Measurements from ENCODE around the gene DDX18. TPM values are rescaled to one million over a fixed set of nuclear protein-coding genes. Genes with fewer than 3 reads are reported as not detected.

DDX18 gene
- total RNA-seq, 1 experiment from 2014 or later, result 107 TPM

DNA sequence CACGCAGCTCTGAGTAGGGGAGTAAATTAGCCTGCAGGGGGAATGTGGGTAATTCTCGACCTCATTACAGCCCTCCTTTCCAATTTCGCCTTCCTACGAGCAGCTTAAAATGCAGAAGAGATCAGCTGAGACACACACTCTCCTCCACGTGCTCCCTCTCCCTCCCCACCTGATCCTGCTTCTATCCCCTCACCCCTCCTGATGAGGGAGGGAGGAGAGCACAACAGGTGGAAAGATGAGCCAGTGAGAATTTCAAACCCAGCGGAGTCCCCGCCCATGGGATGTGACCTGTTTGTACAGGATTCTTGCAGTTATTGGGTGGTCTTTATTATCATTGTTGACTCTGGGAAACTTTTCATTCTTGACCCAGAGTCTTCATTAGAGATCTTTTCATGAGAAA is 35.5 kb downstream of the DDX18 start (continued):
- TF ChIP-seq, protein P1, sequence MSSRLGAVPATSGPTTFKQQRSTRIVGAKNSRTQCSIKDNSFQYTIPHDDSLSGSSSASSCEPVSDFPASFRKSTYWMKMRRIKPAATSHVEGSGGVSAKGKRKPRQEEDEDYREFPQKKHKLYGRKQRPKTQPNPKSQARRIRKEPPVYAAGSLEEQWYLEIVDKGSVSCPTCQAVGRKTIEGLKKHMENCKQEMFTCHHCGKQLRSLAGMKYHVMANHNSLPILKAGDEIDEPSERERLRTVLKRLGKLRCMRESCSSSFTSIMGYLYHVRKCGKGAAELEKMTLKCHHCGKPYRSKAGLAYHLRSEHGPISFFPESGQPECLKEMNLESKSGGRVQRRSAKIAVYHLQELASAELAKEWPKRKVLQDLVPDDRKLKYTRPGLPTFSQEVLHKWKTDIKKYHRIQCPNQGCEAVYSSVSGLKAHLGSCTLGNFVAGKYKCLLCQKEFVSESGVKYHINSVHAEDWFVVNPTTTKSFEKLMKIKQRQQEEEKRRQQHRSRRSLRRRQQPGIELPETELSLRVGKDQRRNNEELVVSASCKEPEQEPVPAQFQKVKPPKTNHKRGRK (CRISPR knock-in tag; IDR thresholded peaks at IDR 0.05; ENCODE audit: borderline replicate concordance), result no peak
- TF ChIP-seq JAZF1 (CRISPR knock-in tag; IDR thresholded peaks at IDR 0.05) (no peak), CBFB (CRISPR knock-in tag; IDR thresholded peaks at IDR 0.05; ENCODE audit: low read depth) (no peak), NR1H2 (CRISPR knock-in tag; IDR thresholded peaks at IDR 0.05) (no peak), ATF1 (CRISPR knock-in tag; IDR thresholded peaks at IDR 0.05) (no peak), SMAD4 (CRISPR knock-in tag; IDR thresholded peaks at IDR 0.05) (no peak), ELF4 (CRISPR knock-in tag; IDR thresholded peaks at IDR 0.05; ENCODE audit: low read depth) (no peak), ZNF263 (CRISPR knock-in tag; IDR thresholded peaks at IDR 0.05; ENCODE audit: low read depth) (peak; percentile 62; the same call in 1 of the 2 replicates), SP1 (CRISPR knock-in tag; conservative IDR thresholded peaks at IDR 0.05) (no peak), TEAD4 (CRISPR knock-in tag; IDR thresholded peaks at IDR 0.05) (no peak), TP53 (CRISPR knock-in tag; IDR thresholded peaks at IDR 0.05) (no peak), ESRRA (CRISPR knock-in tag; IDR thresholded peaks at IDR 0.05; ENCODE audit: borderline replicate concordance) (no peak), ZBTB21 (CRISPR knock-in tag; IDR thresholded peaks at IDR 0.05; ENCODE audit: borderline replicate concordance) (no peak), ETV6 (CRISPR knock-in tag; IDR thresholded peaks at IDR 0.05) (peak; percentile 60; the same call in 1 of the 2 replicates), NR3C1 (CRISPR knock-in tag; conservative IDR thresholded peaks at IDR 0.05; ENCODE audit: low read depth) (no peak)
- TF ChIP-seq, protein P2, sequence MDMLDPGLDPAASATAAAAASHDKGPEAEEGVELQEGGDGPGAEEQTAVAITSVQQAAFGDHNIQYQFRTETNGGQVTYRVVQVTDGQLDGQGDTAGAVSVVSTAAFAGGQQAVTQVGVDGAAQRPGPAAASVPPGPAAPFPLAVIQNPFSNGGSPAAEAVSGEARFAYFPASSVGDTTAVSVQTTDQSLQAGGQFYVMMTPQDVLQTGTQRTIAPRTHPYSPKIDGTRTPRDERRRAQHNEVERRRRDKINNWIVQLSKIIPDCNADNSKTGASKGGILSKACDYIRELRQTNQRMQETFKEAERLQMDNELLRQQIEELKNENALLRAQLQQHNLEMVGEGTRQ (CRISPR knock-in tag; IDR thresholded peaks at IDR 0.05), result peak; percentile 69
- TF ChIP-seq, protein P3, sequence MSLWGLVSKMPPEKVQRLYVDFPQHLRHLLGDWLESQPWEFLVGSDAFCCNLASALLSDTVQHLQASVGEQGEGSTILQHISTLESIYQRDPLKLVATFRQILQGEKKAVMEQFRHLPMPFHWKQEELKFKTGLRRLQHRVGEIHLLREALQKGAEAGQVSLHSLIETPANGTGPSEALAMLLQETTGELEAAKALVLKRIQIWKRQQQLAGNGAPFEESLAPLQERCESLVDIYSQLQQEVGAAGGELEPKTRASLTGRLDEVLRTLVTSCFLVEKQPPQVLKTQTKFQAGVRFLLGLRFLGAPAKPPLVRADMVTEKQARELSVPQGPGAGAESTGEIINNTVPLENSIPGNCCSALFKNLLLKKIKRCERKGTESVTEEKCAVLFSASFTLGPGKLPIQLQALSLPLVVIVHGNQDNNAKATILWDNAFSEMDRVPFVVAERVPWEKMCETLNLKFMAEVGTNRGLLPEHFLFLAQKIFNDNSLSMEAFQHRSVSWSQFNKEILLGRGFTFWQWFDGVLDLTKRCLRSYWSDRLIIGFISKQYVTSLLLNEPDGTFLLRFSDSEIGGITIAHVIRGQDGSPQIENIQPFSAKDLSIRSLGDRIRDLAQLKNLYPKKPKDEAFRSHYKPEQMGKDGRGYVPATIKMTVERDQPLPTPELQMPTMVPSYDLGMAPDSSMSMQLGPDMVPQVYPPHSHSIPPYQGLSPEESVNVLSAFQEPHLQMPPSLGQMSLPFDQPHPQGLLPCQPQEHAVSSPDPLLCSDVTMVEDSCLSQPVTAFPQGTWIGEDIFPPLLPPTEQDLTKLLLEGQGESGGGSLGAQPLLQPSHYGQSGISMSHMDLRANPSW (CRISPR knock-in tag; conservative IDR thresholded peaks at IDR 0.05; ENCODE audit: low read depth), result no peak
- TF ChIP-seq, protein P4, sequence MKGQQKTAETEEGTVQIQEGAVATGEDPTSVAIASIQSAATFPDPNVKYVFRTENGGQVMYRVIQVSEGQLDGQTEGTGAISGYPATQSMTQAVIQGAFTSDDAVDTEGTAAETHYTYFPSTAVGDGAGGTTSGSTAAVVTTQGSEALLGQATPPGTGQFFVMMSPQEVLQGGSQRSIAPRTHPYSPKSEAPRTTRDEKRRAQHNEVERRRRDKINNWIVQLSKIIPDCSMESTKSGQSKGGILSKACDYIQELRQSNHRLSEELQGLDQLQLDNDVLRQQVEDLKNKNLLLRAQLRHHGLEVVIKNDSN (CRISPR knock-in tag; IDR thresholded peaks at IDR 0.05), result peak; percentile 73; the same call in 1 of the 2 replicates
- TF ChIP-seq, protein P5, sequence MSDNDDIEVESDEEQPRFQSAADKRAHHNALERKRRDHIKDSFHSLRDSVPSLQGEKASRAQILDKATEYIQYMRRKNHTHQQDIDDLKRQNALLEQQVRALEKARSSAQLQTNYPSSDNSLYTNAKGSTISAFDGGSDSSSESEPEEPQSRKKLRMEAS (CRISPR knock-in tag; IDR thresholded peaks at IDR 0.05), result peak; percentile 69
- TF ChIP-seq, protein P6, sequence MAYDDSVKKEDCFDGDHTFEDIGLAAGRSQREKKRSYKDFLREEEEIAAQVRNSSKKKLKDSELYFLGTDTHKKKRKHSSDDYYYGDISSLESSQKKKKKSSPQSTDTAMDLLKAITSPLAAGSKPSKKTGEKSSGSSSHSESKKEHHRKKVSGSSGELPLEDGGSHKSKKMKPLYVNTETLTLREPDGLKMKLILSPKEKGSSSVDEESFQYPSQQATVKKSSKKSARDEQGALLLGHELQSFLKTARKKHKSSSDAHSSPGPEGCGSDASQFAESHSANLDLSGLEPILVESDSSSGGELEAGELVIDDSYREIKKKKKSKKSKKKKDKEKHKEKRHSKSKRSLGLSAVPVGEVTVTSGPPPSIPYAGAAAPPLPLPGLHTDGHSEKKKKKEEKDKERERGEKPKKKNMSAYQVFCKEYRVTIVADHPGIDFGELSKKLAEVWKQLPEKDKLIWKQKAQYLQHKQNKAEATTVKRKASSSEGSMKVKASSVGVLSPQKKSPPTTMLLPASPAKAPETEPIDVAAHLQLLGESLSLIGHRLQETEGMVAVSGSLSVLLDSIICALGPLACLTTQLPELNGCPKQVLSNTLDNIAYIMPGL (CRISPR knock-in tag; IDR thresholded peaks at IDR 0.05), result no peak
- TF ChIP-seq, protein P7, sequence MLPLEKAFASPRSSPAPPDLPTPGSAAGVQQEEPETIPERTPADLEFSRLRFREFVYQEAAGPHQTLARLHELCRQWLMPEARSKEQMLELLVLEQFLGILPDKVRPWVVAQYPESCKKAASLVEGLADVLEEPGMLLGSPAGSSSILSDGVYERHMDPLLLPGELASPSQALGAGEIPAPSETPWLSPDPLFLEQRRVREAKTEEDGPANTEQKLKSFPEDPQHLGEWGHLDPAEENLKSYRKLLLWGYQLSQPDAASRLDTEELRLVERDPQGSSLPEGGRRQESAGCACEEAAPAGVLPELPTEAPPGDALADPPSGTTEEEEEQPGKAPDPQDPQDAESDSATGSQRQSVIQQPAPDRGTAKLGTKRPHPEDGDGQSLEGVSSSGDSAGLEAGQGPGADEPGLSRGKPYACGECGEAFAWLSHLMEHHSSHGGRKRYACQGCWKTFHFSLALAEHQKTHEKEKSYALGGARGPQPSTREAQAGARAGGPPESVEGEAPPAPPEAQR (CRISPR knock-in tag; IDR thresholded peaks at IDR 0.05), result no peak
- TF ChIP-seq, protein P8, sequence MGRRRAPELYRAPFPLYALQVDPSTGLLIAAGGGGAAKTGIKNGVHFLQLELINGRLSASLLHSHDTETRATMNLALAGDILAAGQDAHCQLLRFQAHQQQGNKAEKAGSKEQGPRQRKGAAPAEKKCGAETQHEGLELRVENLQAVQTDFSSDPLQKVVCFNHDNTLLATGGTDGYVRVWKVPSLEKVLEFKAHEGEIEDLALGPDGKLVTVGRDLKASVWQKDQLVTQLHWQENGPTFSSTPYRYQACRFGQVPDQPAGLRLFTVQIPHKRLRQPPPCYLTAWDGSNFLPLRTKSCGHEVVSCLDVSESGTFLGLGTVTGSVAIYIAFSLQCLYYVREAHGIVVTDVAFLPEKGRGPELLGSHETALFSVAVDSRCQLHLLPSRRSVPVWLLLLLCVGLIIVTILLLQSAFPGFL (CRISPR knock-in tag; IDR thresholded peaks at IDR 0.05; ENCODE audit: borderline replicate concordance), result no peak

All from WTC11 (cell line).